Measurements from ENCODE around the gene SDF4.

GRCh38 chr1:1250786-1251284 lies 19.0 kb upstream of the SDF4 start:
- TF ChIP-seq, protein P1, sequence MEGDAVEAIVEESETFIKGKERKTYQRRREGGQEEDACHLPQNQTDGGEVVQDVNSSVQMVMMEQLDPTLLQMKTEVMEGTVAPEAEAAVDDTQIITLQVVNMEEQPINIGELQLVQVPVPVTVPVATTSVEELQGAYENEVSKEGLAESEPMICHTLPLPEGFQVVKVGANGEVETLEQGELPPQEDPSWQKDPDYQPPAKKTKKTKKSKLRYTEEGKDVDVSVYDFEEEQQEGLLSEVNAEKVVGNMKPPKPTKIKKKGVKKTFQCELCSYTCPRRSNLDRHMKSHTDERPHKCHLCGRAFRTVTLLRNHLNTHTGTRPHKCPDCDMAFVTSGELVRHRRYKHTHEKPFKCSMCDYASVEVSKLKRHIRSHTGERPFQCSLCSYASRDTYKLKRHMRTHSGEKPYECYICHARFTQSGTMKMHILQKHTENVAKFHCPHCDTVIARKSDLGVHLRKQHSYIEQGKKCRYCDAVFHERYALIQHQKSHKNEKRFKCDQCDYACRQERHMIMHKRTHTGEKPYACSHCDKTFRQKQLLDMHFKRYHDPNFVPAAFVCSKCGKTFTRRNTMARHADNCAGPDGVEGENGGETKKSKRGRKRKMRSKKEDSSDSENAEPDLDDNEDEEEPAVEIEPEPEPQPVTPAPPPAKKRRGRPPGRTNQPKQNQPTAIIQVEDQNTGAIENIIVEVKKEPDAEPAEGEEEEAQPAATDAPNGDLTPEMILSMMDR (conservative IDR thresholded peaks at IDR 0.05; ENCODE audit: low read depth, low read length): no peak
- TF ChIP-seq POLR2A (IDR thresholded peaks at IDR 0.05; ENCODE audit: low read depth, low read length) (no peak), NFE2L2 (IDR thresholded peaks at IDR 0.05; ENCODE audit: low read depth, low read length) (no peak), MXI1 (IDR thresholded peaks at IDR 0.05; ENCODE audit: borderline replicate concordance, low read depth, low read length) (no peak), RAD21 (IDR thresholded peaks at IDR 0.05; ENCODE audit: low read length) (no peak), BHLHE40 (IDR thresholded peaks at IDR 0.05; ENCODE audit: low read depth, low read length) (no peak), RFX5 (IDR thresholded peaks at IDR 0.05; ENCODE audit: low read depth, low read length) (no peak), MAZ (IDR thresholded peaks at IDR 0.05; ENCODE audit: borderline replicate concordance, low read depth, low read length) (no peak)
- TF ChIP-seq, protein P2, sequence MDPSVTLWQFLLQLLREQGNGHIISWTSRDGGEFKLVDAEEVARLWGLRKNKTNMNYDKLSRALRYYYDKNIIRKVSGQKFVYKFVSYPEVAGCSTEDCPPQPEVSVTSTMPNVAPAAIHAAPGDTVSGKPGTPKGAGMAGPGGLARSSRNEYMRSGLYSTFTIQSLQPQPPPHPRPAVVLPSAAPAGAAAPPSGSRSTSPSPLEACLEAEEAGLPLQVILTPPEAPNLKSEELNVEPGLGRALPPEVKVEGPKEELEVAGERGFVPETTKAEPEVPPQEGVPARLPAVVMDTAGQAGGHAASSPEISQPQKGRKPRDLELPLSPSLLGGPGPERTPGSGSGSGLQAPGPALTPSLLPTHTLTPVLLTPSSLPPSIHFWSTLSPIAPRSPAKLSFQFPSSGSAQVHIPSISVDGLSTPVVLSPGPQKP (IDR thresholded peaks at IDR 0.05; ENCODE audit: borderline replicate concordance, low read depth, low read length): no peak

Measured in IMR-90 (cell line).